GM15510 (cell line): ENCODE measurements around the gene ENTPD1.
A peak's percentile ranks its signal among the peaks of the same experiment; 100 is the strongest.

Source experiments
- POLR2A ChIP-seq: IDR thresholded peaks from 3 replicates; pipeline ENCODE4 v1.6.1; 2011; ENCODE audit warnings: borderline replicate concordance; ENCODE audit not compliant: insufficient read length; ENCODE audit errors: extremely low read depth

The ENTPD1 gene

GRCh38 chr10:95814011-95814727 lies 58.2 kb downstream of the ENTPD1 start:
- TF ChIP-seq POLR2A, result no peak

DNA sequence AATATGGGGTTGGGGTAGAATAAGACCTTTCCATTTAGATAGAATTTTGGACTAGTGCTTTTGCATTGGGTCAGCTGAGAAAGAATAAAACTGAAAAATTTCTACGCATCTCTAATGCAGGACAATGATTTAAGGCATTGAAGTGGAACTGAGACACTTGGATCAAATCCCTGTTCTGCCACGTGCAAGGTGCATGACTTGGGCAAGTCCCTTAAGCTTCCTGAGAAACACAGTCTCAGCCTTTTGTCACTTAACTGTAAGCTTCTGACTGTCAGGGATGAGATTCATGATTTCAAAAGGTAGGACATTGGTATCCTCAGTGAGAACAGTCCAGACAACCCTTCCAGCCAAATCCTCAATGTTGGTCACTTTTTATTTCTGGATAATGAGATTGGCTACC lies 59.2 kb downstream of the ENTPD1 start:
- no peak for TF ChIP-seq POLR2A

- no peak for TF ChIP-seq POLR2A
These were observed 59.8 kb downstream of the ENTPD1 start for GRCh38 chr10:95815701-95816240.

DNA sequence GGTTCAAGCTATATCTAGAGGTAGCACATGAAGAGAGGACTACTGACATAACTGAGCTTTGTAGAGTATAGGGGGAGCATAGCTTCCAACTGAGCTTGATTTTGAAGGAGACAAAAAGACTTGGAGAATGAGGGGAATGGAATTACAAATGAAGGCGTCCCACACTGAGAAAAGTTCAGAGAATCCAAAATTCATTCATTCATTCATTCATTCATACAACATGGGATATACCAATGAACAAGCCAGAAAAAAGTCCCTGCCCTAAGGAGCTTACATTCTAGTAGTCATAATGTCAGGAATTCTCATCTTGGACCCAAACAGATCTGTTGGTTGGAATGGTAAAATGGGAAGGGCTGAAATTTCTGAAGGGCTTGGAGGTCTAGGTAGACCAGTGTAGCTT lies 62.0 kb downstream of the ENTPD1 start:
- TF ChIP-seq POLR2A, result no peak

DNA sequence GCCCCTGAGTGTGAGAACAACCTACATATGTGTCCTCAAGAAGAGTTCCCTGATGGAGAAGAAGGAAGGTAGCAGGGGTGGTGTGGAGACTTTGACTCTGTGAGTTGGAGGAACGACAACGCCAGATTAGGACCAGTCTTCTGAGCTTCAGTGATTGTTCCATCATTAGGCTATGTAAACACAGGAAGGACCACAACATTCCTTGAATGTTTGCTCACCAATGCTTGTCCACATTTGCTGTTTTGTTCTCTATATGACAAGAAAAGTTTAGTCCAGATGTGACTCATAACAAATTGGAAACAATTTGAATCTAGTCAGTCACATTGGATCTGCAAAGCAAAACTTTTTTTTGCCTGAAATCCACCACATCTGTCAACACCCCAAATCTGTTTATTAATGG lies 62.7 kb downstream of the ENTPD1 start:
- TF ChIP-seq POLR2A, result peak; percentile 20

GRCh38 chr10:95819620-95820329 lies 63.8 kb downstream of the ENTPD1 start:
- no peak for TF ChIP-seq POLR2A

DNA sequence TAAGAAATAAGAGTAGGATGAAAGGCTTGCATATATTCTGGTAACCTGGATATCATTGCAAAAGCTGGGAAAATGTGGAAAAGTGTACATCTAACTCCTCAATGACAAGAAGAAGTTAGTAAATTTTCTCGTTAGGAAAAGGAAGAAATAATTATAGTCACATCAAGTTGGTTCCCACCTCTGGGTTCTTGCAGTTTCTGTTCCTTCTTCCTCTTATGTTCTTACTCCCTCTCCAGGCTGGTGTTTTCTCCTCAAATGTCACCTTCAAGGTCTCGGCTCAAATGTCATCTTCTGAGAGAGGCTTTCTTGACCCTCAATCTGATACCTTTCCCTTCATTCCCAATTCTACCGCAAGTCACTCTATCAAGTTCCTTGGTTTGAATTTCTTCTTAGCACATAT lies 64.4 kb downstream of the ENTPD1 start:
- no peak for TF ChIP-seq POLR2A

- no peak for TF ChIP-seq POLR2A
These were observed 65.8 kb downstream of the ENTPD1 start for GRCh38 chr10:95821720-95822119.

DNA sequence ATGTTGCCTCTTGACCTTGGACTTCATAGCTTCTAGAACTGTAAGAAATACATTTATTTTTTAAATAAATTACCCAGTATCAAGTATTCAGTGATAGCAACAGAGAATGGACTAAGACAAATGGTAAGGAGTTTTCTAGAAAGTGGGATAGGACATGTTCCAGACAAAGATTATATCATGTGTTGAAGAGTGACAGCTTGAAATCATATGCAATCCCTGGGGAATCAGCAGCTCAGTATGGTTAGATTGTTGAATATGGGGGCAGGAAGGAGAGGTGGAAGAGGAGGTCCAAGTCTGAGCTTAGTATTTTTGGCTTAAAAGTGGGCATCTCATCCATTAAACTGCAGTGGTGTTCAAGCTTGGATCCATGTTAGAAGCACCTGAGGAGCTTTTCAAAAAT lies 74.1 kb downstream of the ENTPD1 start:
- TF ChIP-seq POLR2A, result no peak

GRCh38 chr10:95831076-95831475 lies 75.1 kb downstream of the ENTPD1 start:
- TF ChIP-seq POLR2A, result no peak

- no peak for TF ChIP-seq POLR2A
These were observed 75.6 kb downstream of the ENTPD1 start for GRCh38 chr10:95831515-95831914.

GRCh38 chr10:95832216-95833041 lies 76.5 kb downstream of the ENTPD1 start:
- peak; percentile 39 for TF ChIP-seq POLR2A

GRCh38 chr10:95833042-95833610 lies 77.2 kb downstream of the ENTPD1 start:
- no peak for TF ChIP-seq POLR2A

DNA sequence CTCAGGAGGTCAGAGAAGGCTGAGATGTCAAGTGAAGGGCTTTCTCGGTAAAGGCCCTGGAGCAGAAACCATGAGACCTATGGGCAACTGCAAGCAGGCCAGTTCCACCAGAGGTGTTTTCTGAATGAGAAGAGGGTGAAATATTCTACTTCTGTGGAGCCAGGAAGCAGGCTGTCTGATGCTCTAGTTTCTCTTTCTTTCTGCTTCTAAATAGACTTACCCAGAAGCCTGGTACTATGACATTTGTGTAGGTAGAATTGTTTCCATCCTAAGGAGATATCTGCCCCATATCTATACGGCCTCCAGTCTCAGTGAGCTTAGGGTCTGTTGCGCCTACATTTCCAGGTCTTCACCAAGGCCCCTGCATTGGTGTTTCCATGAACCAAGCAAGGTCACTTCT lies 78.4 kb downstream of the ENTPD1 start:
- no peak for TF ChIP-seq POLR2A
